Fibroblast of peridontal ligament (primary cell): Measurements from ENCODE around the gene CKAP2L.
A peak's percentile ranks its signal among the peaks of the same experiment; 100 is the strongest.

Experiments
- DNase-seq: peaks from one replicate; pipeline ENCODE4 v3.0.0-alpha.2; 2010; ENCODE audit errors: extremely low read depth

Gene CKAP2L

DNA sequence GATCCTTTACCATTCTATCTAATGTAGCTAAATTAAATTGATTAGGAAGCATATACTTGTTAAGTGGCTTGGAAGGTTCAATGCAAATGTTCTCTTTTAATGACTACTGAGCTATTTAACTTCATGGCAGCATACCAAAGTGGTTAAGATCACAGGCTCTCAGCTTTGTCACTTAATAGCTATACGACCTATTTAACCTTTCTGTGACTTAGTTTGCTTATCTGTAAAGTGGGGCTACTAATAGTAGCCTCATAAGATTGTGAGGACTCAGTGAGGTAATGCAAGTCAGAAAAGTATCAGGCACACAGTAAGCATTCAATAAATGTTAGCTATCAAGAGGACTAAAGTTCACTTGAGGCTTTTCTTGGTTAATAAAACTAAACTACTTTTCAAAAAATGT lies 4.3 kb downstream of the CKAP2L start:
- DNase-seq, result no peak

DNA sequence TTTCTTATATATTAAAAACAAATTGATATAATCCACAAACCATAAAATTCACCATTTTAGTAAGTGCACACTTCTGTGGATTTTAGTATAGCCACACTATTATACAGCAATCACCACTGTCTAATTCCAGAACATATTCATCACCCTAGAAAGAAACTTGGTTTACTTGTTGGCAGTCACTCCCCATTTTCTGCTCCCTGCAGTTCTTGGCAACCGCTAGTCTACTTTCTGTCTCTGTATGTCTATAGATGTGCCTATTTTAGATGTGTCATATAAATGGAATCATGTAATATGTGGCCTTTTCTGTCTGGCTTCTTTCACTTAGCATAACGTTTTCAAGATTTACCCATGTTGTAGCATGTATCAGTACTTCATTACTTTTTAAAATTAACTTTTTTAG lies 5.7 kb downstream of the CKAP2L start:
- peak; percentile 42 for DNase-seq

DNA sequence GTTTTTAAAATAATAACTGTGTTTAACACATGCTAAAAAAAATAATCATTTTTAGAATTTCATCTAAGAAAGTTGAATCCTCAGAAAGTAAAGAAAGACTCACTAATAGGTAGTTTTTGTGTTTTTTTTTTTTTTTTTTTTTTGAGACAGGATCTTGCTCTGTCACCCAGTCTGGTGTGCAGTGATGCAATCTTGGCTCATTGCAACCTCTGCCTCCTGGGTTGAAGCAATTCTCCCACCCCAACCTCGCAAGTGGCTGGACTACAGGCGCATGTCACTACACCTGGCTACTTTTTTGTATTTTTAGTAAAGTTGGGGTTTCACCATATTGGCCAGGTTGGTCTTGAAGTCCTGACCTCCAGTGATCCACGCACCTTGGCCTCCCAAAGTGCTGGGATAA lies 7.1 kb downstream of the CKAP2L start:
- peak; percentile 41 for DNase-seq

DNA sequence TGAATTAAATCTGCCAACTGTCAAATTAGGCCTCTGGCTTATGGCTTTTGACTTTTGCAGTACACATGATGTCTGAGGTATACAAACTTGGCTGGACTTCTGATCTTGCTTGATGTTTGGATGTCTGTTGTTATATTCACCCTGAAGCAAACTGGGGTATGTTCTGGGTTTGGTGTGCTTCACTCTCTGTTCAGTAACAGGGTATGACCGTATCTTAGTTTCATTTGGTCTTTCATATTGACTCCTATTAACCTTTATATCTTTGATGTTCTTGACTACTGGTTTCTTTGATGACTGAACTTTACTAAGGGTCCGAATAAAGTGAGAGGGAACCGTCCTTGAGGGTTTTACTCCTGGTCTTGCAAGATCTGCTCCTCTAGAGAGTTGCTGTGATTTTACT lies 8.2 kb downstream of the CKAP2L start:
- DNase-seq, result no peak

DNA sequence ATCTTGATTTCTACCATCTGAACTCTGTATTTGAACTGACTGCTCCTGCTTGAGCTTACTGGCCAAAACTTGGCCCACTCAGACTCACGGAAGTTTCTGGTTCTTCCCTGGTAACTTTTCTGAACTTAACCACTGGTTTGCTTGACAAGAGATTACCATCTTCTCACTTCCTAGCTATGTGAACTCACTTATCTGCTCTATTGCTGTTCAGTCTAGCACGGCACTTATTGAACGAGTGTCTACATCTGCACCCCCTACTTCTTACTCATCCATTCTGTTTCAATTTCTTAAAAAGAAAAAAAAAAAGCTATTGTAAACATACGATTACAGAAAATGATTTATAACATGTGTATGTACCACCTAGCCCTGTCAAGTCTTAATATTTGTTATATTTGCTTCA lies 9.0 kb downstream of the CKAP2L start:
- DNase-seq, result no peak

DNA sequence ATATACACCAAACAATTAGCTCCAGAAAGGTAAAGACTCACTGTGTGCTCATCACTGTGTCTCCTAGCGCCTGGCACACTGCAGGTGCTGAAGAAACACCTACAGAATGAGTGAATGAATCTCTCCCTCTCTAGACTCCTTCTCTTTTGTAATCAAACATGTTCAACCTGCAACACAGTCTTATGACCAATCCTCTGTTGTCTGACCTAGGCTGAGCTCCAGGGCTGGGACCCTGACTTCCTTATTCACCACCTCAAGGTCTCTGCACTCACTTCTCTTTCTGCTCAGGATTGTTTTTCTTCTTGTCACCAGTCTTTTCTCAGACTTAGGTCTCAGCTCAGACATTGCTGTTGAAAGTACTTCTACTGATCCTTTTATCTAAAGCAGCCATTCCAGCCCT lies 9.8 kb downstream of the CKAP2L start:
- DNase-seq, result no peak

DNA sequence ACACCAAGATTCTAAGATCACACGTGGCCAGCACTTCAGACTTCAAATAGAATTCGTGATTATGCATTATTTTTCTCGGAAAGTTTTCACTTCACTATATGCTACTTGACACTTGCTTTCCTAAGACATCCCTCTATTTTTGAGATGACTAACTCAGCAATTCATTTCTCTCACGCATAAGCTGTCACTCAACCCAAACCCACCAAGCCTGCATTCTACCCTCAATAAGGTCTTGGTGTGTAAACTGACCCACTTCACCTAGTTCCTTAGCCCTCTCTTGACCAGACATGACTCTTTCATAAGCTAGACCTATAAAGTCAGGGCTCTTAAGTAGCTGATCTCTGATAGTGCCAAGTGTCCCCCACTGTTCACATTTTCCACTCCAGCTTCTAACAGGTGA lies 11.7 kb downstream of the CKAP2L start:
- DNase-seq, result no peak

DNA sequence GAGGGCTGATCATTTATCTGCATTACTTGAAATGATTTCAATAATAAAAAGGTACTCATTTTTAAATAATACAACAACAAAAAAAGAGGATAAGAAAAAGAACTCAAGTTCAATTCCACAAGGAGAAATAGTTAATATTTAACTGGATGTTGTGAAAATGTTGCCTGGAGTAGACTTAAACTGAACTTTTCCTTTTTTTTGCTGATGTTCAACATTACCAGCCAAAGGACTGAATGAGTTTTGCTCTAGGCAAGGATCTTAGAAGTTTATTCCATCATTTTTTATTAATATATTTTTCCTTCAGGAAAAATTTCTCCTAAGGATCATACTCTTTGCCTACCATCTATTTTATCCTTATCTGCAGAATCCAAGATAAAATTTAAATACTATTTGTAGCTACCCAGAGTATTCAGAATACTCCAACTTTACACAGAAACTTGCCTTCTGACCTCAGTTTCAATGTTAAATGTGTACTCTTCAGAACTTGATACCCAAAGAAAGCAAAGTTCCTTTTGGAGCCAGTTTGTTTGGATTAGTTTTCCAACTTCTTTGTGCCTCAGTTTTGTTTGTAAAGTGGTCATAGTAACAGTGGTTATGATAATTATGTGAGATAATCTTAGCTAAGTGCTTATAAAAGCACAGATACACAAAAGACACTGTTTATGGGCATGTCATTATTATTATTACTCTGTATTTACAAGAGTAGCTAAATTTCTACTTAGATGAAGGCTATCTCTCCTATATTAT lies 12.8 kb downstream of the CKAP2L start:
- peak; percentile 57 for DNase-seq

DNA sequence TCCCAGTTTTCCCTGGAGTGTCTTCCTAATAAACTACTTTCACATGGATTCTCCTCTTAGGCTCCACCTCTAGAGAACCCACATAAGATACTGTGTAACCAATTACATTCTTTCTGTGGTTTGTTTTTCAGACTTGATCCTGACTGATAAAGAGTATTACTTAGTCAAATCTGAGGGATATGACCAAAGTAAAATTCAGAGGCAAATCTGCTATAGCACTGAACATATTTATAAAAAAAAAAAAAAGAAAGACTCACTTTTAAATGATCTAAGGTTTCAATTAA lies 13.9 kb downstream of the CKAP2L start:
- peak; percentile 59 for DNase-seq

DNA sequence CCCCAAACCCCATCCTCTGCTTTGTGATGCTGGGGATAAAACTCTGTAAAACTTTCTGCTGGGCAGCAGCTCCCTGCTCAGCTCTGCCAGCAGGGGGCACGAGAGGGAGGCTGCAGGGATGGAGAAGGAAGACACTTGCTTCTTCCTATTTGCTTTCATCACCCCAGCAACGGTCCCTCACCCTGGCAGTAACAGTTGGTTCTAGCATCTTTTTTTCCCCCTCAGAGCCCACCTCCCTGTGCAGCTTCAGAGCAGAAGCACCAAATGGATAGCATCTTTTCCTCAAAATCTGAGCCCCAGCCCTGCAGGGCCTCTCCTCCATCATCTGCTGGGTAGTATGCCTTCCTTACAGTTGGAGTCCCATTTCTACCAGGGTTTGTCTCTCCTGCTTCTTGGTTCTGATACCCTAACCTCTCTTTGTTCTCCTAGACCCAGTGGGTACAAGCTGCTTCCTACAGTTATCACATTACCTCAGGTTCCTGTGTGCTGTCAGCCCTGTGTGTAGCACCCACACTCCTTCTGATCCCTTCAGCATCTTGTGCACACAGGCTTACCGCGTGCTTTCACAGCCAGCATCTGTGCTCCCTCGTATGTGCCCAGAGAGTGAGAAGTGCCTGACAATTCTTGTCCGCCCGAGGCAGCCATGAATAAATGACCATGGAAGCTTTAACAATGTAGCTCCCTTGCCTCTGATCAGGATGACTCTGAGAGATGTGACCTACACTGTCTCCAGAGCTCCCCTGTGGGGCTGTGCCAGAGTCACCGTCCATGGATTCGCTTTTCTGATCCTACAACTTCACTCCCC lies 14.5 kb downstream of the CKAP2L start:
- peak; percentile 77 for DNase-seq

DNA sequence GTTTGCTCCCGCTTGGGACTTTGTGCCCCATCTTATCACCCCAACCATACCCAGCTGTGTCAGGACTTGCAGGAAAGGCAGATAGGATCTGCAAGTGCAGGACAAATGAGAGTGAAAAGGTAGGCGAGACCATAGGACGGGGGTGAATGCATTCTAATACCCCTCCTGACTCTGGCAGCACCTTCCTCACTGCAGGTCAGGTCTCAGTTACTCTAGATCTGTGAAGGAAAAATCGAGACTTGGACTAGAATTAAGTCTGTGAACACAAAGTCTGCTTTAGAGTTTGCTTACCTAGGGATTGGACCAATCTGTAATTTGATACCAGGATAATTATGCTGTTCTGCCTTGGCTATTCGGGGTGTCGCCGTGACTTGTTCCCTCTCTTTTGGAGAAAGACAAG lies 23.9 kb downstream of the CKAP2L start:
- no peak for DNase-seq

DNA sequence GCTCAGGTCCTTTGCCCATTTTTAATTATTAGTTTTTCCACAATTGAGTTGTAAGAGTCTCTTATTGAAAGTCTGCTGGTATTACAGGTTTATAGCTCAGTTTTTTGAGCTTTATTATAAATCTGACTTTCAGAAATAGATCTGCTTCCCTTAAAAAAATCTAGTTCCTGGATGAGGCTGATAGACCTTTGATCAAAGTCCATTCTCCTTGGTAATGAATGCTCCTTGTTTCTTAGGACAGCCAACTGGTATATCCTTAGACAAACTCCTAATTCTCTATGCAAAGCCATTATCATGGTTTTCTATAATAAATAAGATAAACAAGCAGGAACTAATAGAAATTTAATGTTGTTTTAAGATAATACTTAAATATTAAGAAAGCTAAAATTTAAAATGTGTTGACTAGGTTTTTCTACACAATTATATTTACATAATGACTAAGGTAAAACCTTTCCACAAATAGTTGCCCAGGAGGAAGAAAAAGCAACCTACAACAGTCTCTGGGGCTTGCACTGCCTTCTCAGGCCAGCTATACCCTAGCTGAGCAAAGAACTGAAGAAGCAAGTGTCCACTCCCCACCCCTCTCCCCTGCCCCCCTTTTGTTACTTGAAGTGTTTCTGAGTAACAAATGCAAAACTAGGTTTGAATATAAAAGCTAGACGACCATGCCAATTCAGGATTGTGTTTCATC lies 26.7 kb downstream of the CKAP2L start:
- DNase-seq, result no peak

DNA sequence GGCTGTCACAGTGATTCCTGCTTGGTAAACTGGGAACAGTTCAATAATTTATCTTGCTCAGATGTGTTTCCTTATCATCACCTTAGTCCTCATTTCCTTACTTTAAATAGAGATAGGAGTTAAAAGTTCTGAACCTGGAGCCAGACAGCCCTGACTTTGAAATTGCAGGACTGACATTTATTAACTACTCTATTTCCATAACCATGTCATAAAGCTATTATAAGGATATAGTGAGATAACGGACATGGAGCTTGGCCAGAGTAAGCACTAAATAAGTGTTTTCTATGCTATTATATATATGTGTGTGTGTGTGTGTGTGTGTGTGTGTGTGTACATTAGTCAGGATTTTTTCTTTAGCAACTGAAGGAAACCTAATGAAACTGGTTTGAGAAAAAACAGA lies 30.5 kb downstream of the CKAP2L start:
- no peak for DNase-seq

DNA sequence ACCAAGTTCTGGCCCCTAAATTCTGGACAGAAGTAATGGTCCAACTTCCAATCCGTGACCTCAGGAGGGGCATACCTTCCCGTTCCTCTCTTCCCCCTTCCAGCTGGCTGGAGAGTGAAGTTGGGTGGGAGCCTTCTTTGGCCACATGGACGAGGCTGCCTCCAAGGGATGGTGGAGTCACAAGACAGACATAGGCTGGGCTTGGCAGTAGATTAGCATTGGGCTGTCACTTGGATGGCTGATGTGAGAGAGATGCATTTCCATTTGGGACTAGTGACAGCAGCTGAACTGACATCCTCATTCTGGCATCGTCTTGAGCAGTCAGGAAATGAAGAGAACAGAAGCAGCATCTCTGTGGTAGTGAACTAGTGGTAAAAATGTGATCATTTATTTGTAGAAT lies 31.0 kb downstream of the CKAP2L start:
- no peak for DNase-seq

DNA sequence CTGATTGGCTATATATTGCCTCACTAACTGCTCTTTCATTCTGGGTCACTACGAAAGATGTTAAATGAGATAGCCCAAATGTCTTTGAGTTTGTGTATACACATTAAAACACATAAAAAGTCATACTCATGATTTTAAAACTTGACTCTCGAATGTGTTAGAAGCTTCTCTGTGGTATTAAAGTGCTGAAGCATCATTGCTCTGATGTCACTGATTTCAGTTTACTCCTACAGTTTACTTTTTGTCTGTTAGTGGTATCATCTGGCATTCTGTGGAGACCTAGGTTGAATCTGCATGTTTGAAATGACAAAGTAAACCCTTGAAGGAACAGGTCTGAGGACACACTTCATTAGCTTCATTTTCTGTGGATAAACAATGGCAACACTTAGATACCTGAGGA lies 32.9 kb downstream of the CKAP2L start:
- DNase-seq, result no peak

DNA sequence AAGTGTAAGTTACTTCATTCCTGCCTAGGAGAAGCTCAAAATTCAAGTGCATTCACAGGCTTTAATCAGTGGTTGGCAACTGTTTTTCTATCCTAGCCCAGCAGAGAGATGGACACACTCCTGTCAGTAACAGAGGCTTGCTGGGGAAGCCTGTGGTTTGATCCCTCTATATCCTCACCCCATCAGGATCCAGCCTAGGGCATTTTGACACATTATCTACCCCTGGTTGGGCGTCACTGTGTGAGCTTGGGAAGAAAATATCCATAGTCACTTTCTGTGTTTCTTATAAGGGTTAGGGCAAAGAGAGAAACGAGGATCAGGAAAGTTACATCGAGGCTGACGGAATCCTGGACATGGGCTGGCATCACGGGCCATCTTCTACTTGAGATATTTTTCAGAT lies 33.6 kb downstream of the CKAP2L start:
- DNase-seq, result no peak

DNA sequence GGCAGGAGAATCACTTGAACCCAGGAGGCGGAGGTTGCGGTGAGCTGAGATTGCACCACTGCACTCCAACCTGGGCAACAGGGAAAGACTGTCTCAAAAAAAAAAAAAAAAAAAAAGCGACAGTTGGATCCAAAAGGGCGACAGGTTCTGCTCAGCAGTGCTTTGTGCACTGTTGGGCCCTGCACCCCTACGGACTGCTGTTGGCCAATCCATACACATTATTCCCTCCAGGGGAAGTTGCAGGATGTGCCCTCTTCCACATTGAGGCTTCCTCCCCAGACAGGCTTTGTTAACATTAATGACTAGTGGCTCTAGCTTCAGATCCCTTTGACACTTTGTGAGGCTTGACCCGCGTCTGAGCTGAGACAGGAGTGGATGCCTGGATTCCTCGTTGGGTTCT lies 34.2 kb downstream of the CKAP2L start:
- DNase-seq, result no peak

DNA sequence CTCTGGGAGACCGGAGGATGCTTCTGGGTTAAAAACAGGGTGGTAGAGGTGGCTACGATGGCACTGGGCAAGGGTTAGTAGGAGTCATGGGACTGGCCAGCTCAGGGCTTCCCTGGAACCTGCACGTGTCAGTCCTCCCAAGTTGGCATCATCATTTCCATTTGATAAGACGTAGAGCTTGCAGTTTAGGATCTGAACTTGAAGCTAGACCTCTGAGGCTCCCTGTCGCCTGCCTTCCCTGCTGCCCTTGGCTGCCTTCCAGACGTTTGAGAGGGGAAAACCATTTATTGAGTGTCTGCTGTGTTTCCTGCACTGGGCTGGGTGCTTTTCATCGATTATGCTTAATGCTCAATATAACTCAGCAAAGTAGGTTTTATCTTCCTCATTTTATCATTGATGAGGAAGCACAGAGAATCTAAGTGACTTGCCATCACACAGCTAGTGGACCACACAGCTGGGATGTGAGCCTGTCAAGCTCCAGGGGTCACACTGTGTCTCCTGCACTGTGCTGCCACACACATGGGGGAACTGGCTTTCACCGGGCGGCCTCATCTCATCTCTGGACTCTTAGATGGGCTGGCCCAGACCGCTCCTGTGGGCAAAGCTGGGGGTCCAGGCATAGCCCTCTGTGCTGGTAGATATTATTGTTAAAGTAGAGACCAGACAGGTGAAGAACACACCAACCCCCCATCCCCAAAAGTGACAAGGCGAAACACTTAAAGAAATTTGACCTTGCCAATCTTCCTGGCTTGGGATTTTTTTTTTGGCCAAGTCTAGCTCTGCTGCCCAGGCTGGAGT lies 35.8 kb downstream of the CKAP2L start:
- no peak for DNase-seq

DNA sequence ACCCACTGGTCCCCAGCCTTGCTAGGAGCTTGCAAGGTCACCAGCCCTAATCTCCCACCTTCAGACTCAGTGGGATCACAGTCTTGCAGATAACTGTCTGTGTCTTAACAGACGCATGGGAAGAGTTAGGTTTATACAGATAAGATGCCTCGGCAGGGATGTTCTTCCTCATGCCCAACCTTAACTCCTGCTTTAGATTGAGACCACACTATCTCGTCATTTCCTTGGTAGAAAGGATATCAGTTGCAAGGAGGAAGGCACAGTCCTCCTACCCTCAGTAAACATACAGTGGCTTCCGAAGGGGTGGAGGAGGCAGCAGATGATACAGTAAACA lies 36.4 kb downstream of the CKAP2L start:
- DNase-seq, result no peak

DNA sequence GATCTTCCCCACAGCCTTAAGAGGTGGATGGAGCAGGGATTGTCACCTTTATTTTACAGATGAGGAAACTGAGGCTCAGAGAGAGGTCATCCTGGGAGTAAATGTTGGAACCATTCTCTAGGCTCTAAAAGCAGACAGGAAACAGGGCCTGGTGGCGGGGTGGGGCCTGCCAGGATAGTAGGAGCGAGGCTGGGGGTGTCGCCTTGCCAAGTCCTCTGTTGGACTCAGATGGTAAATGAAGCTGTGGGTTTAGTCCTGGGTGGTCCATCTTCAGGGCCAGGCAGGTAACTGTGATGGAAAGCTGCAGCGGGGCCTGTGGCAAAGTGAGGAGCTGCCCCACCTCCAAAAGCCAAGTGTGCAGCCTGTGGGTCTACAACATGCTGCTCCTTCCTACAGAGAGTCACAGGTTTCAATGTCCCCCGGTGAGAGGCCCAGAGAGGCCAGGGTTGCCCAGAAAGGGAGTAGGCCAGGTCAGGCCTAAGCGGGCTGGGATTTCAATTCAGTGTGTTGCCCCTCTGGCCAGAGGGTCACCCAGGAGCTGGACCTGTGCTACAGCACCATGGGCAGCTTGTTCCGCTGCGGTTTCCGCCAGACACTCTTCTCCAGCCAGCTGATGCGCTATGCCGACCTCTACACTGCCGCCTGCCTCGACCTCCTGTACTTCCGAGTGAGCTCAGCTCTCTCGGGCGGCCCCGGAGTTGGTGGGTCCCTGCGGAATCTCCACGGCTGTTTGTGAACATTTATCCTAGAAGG lies 37.0 kb downstream of the CKAP2L start:
- no peak for DNase-seq

DNA sequence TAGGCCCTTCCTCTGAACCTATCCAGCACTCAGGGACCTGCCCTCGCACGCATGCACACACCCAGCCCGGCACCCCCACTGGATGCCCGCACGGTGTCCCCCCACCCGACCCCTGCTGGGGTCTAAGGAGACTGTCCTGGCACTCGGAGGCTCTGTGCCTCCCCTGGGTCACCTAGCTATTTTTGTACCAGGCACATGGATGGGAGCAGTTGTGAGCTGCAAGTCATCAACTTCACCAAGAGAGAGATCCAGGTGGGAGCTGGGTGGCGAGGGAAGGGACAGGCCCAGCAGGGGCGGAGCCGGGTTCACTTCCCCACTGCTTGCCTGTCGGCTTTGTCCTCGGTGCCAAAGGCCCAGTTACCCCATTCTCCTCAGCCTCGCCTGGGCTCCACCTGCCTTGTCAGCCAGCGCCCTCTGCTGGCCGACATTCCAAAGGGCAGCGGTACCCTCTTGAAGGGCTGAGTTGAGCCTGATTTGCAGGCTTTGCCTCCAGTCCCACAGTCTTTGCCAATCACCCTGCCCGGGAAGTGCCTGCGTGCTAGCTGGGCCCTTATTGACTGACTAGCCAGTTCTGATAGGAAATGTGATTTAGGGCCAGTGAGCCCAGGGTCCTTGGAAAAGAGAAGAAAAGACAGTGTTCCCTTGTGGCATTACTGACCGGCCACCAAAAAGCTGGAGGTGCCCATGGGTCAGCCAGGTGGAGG lies 37.8 kb downstream of the CKAP2L start:
- peak; percentile 92 for DNase-seq
